Testis (tissue), 3 donors: ENCODE measurements around the gene SASH1. TPM values are rescaled to one million over a fixed set of nuclear protein-coding genes. Genes with fewer than 3 reads are reported as not detected.

Experiments used
- DNase-seq: peaks from one replicate; pipeline ENCODE4 v3.0.0-alpha.2; 2019
- H3K27ac ChIP-seq, 2 donors: fragments of 200-600 bp; sonication (generic); one replicate each; pipeline ENCODE4 v1.5.1; 2019
- H3K27me3 ChIP-seq: fragments of 200-600 bp; sonication (generic); one replicate; pipeline ENCODE4 v1.5.1; 2019
- H3K36me3 ChIP-seq: fragments of 200-600 bp; sonication (generic); one replicate; pipeline ENCODE4 v1.5.1; 2017; ENCODE audit warnings: low read depth; ENCODE audit errors: missing control alignments
- H3K4me1 ChIP-seq: fragments of 200-600 bp; sonication (generic); one replicate; pipeline ENCODE4 v1.5.1; 2019
- H3K4me3 ChIP-seq, 2 donors: fragments of 200-600 bp; sonication (generic); one replicate each; pipeline ENCODE4 v1.5.1; 2017 to 2019
- H3K9me3 ChIP-seq: fragments of 200-600 bp; sonication (generic); one replicate; pipeline ENCODE4 v1.5.1; 2017
- CTCF ChIP-seq, 3 experiments: fragments of 450-650 bp in 2 of 3; fragments of 200-600 bp in 1 of 3; sonication (generic) in 1 of 3; IDR thresholded peaks; one replicate each; pipeline ENCODE4 v1.5.1; 2016 to 2019; ENCODE audit warnings: antibody characterized with exemption in 3 of 3, mild to moderate bottlenecking in 2 of 3, moderate library complexity in 1 of 3
- POLR2A ChIP-seq: fragments of 450-650 bp; IDR thresholded peaks from one replicate; pipeline ENCODE4 v1.6.1; 2017; ENCODE audit warnings: antibody characterized with exemption, mild to moderate bottlenecking, moderate library complexity
- whole genome bisulfite sequencing, 2 donors: methylation state at CpG; one replicate each; pipeline ENCODE4 v1.1.5; 2018; 5-methylcytosine and 5-hydroxymethylcytosine counted together
- intact Hi-C: fragments of 100-400 bp; cut with DNase I; formaldehyde crosslinking; loops from one replicate; pipeline ENCODE4 v1.15.1; 2023; ENCODE audit warnings: low total_unique reads
- polyA plus RNA-seq: library from polyadenylated mRNA; stranded (reverse); fragments of 350-450 nt; fragmentation: Illumina TruSeq; extraction: RNeasy Lipid Tissue Mini Kit (QIAGEN cat#74804); gene quantifications from one replicate; pipeline ENCODE4 v1.2.3, GENCODE V29; 2014; ENCODE audit warnings: low read depth, low replicate concordance; ENCODE audit not compliant: insufficient read depth
- total RNA-seq, 2 donors: library from RNA; depleted of rRNA; stranded (reverse); fragments of >200 nt; gene quantifications; one replicate each; pipeline ENCODE4 v1.2.3, GENCODE V29; 2016

SASH1 gene
- total and polyA plus RNA-seq, 3 donors from 2014 or later = 12.1 to 42.1 (median 40.3) TPM

DNA sequence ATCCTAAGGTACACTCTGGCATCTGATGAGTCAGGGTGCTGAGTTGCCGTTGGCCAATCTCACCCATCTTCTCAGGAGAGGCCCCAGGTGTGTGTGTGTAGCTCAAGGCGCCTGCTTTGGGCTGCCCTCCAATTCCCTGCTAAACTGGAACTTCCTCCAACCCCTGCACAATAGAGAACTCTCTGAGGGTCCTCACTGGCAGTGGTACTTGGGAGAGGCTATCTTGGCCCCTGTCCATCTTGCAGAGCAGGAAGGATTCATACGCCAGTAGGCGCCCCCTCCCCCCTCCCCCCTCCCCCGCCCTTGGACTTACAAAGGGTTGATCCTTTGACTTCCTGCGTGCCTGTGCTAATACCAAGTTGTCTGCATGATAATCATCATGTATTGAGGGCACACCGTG, 173.6 kb downstream of the SASH1 start:
- Histone ChIP-seq H3K27ac (no peak overlapping the region), H3K4me1 (peaks cover 8% of the 10 kb centered on the region), H3K4me3 (no peak overlapping the region), H3K27me3 (no peaks in the 10 kb centered on the region), H3K9me3 (no peaks in the 10 kb centered on the region), H3K36me3 (no peaks in the 10 kb centered on the region)
- 79 to 90% methylated on average over 6 to 7 of the region's 7 CpGs for WGBS, 2 donors
- intact Hi-C loops = no loop called here
- no peak for DNase-seq
- no peak for TF ChIP-seq POLR2A
- TF ChIP-seq CTCF (IDR thresholded peaks at IDR 0.05) = no peak

DNA sequence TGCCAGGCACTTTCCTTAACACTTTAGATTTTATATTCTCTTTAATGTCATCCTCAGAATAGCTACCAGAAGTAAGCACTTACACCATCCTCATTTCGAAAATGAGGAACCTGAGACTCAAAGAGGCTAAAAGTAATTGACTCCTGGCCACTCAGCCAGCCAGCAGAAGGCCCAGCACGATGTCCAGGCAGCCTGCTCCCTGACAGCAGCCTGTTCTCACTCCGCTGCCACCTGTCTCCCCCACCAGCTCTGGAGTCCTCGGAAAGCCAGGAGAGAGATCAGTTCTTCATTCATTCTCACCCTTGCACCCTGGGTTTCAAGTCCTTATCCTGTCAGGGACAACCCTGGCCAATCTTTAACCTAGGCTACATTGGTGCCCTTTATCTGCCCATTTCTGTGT, 174.0 kb downstream of the SASH1 start:
- DNase-seq = no peak
- 83 to 86% methylated on average over 4 of the region's 4 CpGs for WGBS, 2 donors
- TF ChIP-seq CTCF (IDR thresholded peaks at IDR 0.05) (no peak), POLR2A (no peak)

GRCh38 chr6:148517470-148517869, 174.8 kb downstream of the SASH1 start:
- no peak for TF ChIP-seq POLR2A
- no peak for TF ChIP-seq CTCF (IDR thresholded peaks at IDR 0.05)
- no peak overlapping the region for H3K4me3 ChIP-seq
- no peaks in the 10 kb centered on the region for H3K9me3 ChIP-seq
- peaks cover 8% of the 10 kb centered on the region for H3K4me1 ChIP-seq
- intact Hi-C loops = no loop called here
- H3K36me3 ChIP-seq = no peaks in the 10 kb centered on the region
- no peak overlapping the region for H3K27ac ChIP-seq
- WGBS, 2 donors = 86 to 93% methylated on average over 9 to 10 of the region's 10 CpGs
- DNase-seq = no peak
- no peaks in the 10 kb centered on the region for H3K27me3 ChIP-seq

More for the DNA sequence above, 174.0 kb downstream of the SASH1 start:
- H3K27me3 ChIP-seq = no peaks in the 10 kb centered on the region
- H3K4me3 ChIP-seq = no peak overlapping the region
- H3K36me3 ChIP-seq = no peaks in the 10 kb centered on the region
- peaks cover 8% of the 10 kb centered on the region for H3K4me1 ChIP-seq
- H3K27ac ChIP-seq = no peak overlapping the region
- intact Hi-C loops = no loop called here
- no peaks in the 10 kb centered on the region for H3K9me3 ChIP-seq

GRCh38 chr6:148518511-148519156, 176.0 kb downstream of the SASH1 start:
- H3K4me1 ChIP-seq = peaks cover 8% of the 10 kb centered on the region
- peak overlapping the region in 1 of 2 donors; percentile 62 for H3K27ac ChIP-seq
- 55 to 71% methylated on average over 12 of the region's 12 CpGs for WGBS, 2 donors
- no peaks in the 10 kb centered on the region for H3K27me3 ChIP-seq
- H3K4me3 ChIP-seq = no peak overlapping the region
- DNase-seq = peak; percentile 52
- no peak for TF ChIP-seq CTCF (IDR thresholded peaks at IDR 0.05)
- TF ChIP-seq POLR2A = no peak
- no peaks in the 10 kb centered on the region for H3K9me3 ChIP-seq
- H3K36me3 ChIP-seq = no peaks in the 10 kb centered on the region
- intact Hi-C loops = no loop called here
